HFFc6 (cell line): ENCODE measurements around the gene TULP3. TPM values are rescaled to one million over a fixed set of nuclear protein-coding genes. Genes with fewer than 3 reads are reported as not detected.

Experiments used
- DNase-seq: peaks from one replicate; pipeline ENCODE4 v3.0.0-alpha.2; 2018
- H3K27ac Mint-ChIP-seq: 2 replicates; pipeline ENCODE4 v1.8.0; 2020; ENCODE audit warnings: mild to moderate bottlenecking, mixed read lengths
- H3K27me3 Mint-ChIP-seq: 2 replicates; pipeline ENCODE4 v1.8.0; 2021; ENCODE audit warnings: mild to moderate bottlenecking, moderate library complexity, mixed read lengths; ENCODE audit not compliant: insufficient read depth
- H3K36me3 Mint-ChIP-seq: 2 replicates; pipeline ENCODE4 v1.8.0; 2021; ENCODE audit warnings: low read depth, mixed read lengths
- H3K4me1 Mint-ChIP-seq: 2 replicates; pipeline ENCODE4 v1.8.0; 2020; ENCODE audit warnings: low read depth, mixed read lengths
- H3K4me3 Mint-ChIP-seq: 2 replicates; pipeline ENCODE4 v1.8.0; 2020; ENCODE audit warnings: mild to moderate bottlenecking, moderate library complexity, mixed read lengths
- H3K9me3 Mint-ChIP-seq: 2 replicates; pipeline ENCODE4 v1.8.0; 2020; ENCODE audit warnings: mild to moderate bottlenecking, mixed read lengths
- CTCF ChIP-seq: fragments of 200-600 bp; sonication (generic); IDR thresholded peaks from 2 replicates; pipeline ENCODE4 v1.5.0; 2021; ENCODE audit warnings: antibody characterized with exemption, mild to moderate bottlenecking
- long read RNA-seq: library from polyadenylated mRNA; unstranded; transcript quantifications from one replicate; pipeline ENCODE4 v2.0.0, GENCODE V29; 2019
- total RNA-seq, 6 experiments: library from RNA; stranded (reverse); fragmentation: NEBNext Ultra II Directional; extraction: Animal tissue kit (Norgen Biotek cat#: 25700); gene quantifications; 2 replicates in 1 of 6; 3 replicates in 5 of 6; pipeline ENCODE4 v1.2.3, GENCODE V29; 2021

TULP3 gene, protein sequence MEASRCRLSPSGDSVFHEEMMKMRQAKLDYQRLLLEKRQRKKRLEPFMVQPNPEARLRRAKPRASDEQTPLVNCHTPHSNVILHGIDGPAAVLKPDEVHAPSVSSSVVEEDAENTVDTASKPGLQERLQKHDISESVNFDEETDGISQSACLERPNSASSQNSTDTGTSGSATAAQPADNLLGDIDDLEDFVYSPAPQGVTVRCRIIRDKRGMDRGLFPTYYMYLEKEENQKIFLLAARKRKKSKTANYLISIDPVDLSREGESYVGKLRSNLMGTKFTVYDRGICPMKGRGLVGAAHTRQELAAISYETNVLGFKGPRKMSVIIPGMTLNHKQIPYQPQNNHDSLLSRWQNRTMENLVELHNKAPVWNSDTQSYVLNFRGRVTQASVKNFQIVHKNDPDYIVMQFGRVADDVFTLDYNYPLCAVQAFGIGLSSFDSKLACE
- total RNA-seq: 10 to 100 TPM; 25.8 to 34.0 (median 31.6) TPM
- long read RNA-seq, transcript TULP3-202 (11 exons, 3,076 nt): major isoform, 13 of 27 reads
- long read RNA-seq, partial matches to known transcripts: 2 of 27 reads
- long read RNA-seq, other reads (novel, unspliced or antisense): 12 of 27 reads

DNA sequence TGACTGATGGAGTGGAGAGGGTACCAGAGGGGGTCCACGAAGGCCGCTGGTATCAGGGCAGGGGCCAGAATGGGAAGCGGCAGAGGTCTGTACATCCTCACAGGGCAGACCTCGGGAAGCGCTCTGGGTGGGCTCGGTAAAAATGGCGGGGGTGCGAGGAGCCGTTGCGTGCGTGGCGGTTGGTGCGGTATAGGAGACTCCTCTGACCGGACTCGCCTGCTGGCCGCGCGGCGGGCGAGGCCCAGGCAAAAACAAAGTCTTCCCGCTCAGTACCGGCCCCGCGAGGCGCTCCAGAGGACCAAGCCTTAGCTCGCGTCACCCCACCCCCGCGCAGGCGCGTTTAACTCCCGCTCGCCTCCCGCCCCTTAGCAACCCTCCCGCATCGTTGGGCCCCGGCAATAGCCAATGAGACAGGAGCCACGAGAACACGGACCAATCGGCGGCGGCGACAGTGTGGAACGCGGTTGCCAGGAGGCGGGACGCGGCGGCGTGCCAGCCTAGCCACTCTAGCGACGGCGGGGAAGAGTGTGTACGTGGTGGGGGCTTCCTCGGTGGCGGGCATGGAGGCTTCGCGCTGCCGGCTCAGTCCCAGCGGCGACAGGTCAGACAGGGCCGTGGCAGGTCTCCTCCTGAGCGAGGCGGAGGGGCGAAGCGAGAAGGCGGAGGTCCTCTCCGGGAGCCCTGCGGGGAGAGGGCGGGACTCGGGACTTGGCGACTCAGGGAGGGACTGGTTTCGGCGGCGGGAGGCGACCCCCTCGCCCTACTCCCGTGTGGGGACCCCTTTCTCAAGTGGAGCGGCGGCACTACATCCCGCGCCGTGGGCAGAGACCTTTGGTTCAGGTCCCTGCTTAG, at the start of gene TULP3:
Gene TULP3, plus strand, starts transcription at position 504 of the 852 bp plus-strand sequence. Its CDS starts 57 bp downstream, at position 561.
- peak within 1 kb of the TSS; percentile 99 for H3K4me3 Mint-ChIP-seq
- H3K27me3 Mint-ChIP-seq: peaks cover 7% of the 10 kb centered on the region
- peaks cover 9% of the 10 kb centered on the region; the same call in 1 of the 2 replicates for H3K36me3 Mint-ChIP-seq
- H3K9me3 Mint-ChIP-seq: no peaks in the 10 kb centered on the region
- TF ChIP-seq CTCF: no peak
- H3K27ac Mint-ChIP-seq: peak within 1 kb of the TSS; percentile 92
- peak; percentile 98 for DNase-seq
- H3K4me1 Mint-ChIP-seq: peaks cover 42% of the 10 kb centered on the region

- no peak for TF ChIP-seq CTCF
- Mint-ChIP-seq H3K9me3 (no peaks in the 10 kb centered on the region), H3K36me3 (0 out of 2 replicates have a peak, but pooled peaks cover 4% of the 10 kb centered on the region), H3K4me1 (peaks cover 14% of the 10 kb centered on the region), H3K27me3 (no peaks in the 10 kb centered on the region), H3K27ac (no peak overlapping the region), H3K4me3 (no peak overlapping the region)
- DNase-seq: no peak
Observed at GRCh38 chr12:2841056-2841650, 49.5 kb upstream of the TULP3 start.

DNA sequence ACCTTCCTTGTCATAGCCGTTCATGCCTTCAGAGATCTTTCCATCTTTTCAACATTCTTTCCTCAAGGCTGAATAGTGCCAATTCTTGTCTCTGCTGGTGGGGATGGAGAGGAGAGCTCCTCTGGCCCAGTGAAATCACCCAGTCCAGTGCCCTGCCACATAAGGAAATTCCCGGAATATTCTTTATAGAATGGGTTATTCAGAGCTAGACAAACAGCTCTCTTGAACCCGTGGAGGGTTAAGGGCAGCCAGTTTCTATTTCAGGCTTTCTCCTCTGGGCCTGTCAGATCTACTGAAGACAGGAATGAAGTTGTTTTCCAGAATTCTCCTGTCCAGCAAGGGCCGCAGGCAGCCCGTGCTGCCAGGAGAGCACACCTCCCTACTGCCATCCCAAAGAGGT, 47.7 kb upstream of the TULP3 start:
- Mint-ChIP-seq H3K9me3 (no peaks in the 10 kb centered on the region), H3K36me3 (0 out of 2 replicates have a peak, but pooled peaks cover 4% of the 10 kb centered on the region), H3K4me1 (peaks cover 14% of the 10 kb centered on the region), H3K27me3 (no peaks in the 10 kb centered on the region; the same call in 1 of the 2 replicates), H3K27ac (no peak overlapping the region), H3K4me3 (no peak overlapping the region)
- TF ChIP-seq CTCF: no peak
- DNase-seq: no peak

GRCh38 chr12:2844786-2845185, 45.9 kb upstream of the TULP3 start:
- Mint-ChIP-seq H3K27me3 (peaks cover 2% of the 10 kb centered on the region; the same call in 1 of the 2 replicates), H3K4me1 (peaks cover 20% of the 10 kb centered on the region), H3K27ac (peak overlapping the region; percentile 42), H3K36me3 (0 out of 2 replicates have a peak, but pooled peaks cover 4% of the 10 kb centered on the region), H3K9me3 (no peaks in the 10 kb centered on the region), H3K4me3 (no peak overlapping the region)
- no peak for TF ChIP-seq CTCF
- no peak for DNase-seq

DNA sequence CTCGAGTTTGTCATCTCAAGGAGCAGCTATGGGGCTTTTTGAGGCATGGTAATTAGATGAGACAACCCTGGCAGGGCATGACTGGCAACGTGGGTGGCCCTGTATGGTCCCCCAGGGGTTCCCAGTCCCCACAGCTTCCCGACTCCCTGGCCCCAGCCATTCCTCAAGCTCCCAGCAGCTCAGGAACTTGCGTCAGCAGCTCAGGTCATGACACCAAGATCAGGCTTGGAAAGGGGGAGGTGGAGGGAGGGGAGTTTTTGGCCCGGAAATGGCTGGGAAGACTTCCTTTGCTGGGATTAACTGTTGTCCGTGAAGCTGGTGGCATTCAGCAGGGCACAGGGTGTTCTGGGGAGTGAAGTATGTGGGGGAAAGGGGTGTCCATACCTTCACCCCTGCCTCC, 45.4 kb upstream of the TULP3 start:
- Mint-ChIP-seq H3K27me3 (peaks cover 4% of the 10 kb centered on the region), H3K27ac (peak overlapping the region; percentile 42), H3K4me1 (peaks cover 22% of the 10 kb centered on the region), H3K4me3 (no peak overlapping the region), H3K9me3 (no peaks in the 10 kb centered on the region), H3K36me3 (0 out of 2 replicates have a peak, but pooled peaks cover 4% of the 10 kb centered on the region)
- peak; percentile 19 for DNase-seq
- TF ChIP-seq CTCF: no peak
